ENCODE data around the gene DNMT1.
A peak's percentile ranks its signal among the peaks of the same experiment; 100 is the strongest.

The DNMT1 gene

DNA sequence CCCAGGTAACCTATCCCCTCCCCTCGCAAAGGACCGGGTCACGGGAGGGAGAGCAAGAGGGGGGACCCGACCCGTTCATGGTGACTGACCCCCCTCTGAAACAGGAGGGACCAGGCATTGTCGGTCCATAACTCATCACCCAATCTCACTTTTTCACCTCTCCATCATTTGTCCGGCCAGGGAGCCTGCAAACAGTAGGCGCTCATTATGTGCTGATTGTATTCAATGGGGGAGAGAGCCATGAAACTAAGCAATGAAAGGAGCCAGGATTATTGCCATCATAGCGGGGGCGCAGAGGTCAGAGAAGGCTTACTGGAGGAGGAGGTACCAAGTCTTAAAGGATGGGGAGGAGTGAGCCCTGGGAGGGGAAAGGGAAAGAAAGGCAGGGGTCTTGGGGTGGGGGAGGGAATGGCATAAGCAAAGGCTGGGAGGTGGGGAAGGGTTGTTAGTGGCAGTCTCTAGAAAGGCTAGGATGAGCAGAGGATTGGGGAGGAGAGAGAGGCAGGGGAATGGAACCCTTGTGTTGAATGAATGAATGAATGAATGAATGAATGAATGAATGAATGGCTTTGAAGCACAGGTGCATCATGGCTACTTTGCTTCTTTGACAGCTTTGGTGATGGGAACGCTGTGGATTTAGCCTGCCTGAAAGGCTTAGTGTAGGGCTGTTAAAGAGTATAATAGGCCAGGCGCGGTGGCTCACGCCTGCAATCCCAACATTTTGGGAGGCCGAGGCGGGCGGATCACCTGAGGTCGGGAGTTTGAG, 107.3 kb downstream of the DNMT1 start:
- no peak for DNase-seq (ENCODE audit: low read depth, low spot score)
- H3K4me3 ChIP-seq (ENCODE audit: low read length), result peak overlapping the region; percentile 89

- peak overlapping the region; percentile 89 for H3K4me3 ChIP-seq (ENCODE audit: low read length)
- no peak for DNase-seq (ENCODE audit: low read depth, low spot score)
Observed at GRCh38 chr19:10086591-10087192, 108.1 kb downstream of the DNMT1 start.

DNA sequence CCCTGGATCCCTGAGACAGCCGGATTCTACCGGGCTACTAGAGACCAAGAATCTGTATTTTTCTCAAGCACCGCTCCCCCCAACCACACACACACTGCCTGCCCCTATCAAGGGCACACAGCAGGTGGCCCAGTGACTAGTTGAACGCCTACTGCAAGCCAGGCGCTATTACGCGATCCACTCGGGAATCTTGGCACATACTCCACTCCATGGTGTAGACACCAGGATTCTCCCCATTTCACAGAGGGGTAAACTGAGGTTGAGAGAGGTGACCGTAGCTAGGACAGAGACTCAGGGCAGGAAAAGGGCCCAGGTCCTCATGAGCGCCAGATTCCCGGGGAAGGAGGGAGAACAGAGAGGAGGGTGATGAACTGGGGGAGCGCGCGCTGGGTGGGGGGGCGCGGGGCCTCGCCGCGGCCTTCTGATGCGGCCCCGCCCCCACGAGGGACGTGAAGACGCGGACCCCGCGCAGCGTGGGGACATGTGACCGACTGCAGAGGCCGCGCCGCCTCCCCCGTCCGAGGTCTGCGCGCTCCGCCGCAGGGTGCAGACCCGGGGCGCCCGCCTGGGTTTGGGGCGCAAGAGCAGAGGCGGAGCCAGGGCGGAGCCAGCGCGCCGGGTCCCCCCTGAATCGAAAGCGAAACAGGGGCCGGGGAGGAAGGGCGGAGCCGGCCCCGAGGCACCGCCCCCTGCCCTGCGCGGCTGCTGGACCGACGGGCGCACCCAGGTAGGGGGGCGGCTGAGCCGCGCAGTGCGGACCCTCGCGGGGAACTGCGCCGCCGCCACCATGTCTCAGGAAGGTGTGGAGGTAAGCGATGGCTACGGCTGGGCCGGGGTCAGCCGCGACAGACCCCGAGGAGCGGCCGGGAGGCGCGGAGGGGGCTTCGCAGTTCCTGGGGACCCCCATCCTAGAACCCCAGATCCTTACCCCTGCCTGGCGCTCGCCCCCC, 108.8 kb downstream of the DNMT1 start, which contains the start of gene SHFL:
TSS of gene SHFL (plus strand) at position 677 of the 950 bp plus-strand sequence. CDS start at position 788, 111 bp downstream.
- H3K4me3 ChIP-seq (ENCODE audit: low read length), result peak within 1 kb of the TSS; percentile 89
- DNase-seq (ENCODE audit: low read depth, low spot score), result peak; percentile 52

DNA sequence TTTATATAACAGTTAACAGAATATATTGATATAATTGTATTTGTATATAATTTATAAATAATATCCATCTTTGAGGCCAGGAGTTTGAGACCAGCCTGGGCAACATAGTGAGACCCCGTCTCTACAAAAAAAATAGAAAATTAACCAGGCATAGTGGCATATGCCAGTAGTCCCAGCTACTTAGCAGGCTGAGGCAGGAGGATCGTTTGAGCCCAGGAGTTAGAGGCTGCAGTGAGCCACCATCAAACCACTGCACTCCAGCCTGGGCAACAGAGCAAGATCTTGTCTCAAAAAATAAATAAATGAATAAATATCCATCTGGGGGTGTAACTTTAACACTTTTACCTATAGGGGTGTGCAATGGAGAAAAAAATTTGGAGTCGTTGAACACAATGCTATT, 110.0 kb downstream of the DNMT1 start:
- DNase-seq (ENCODE audit: low read depth, low spot score), result no peak
- no peak overlapping the region for H3K4me3 ChIP-seq (ENCODE audit: low read length)

GRCh38 chr19:10083911-10084310, 110.8 kb downstream of the DNMT1 start:
- no peak overlapping the region for H3K4me3 ChIP-seq (ENCODE audit: low read length)
- DNase-seq (ENCODE audit: low read depth, low spot score), result no peak
